ENCODE measurements around the gene RPS6KA5. TPM values are rescaled to one million over a fixed set of nuclear protein-coding genes. Genes with fewer than 3 reads are reported as not detected.

Gene RPS6KA5
- total RNA-seq, 2 donors from 2014 or later, result 15.2 to 19.2 TPM

- no peak overlapping the region for H3K9ac ChIP-seq (ENCODE audit: low read depth in 2 of 2, low read length in 2 of 2)
- intact Hi-C loops (cut with DNase I), result no loop called here
- no peaks in the 10 kb centered on the region for H3K9me3 ChIP-seq
- H3K4me3 ChIP-seq, result no peak overlapping the region
- no peak overlapping the region for H3K27ac ChIP-seq
- no peaks in the 10 kb centered on the region for H3K27me3 ChIP-seq
- peaks cover 3% of the 10 kb centered on the region for H3K4me1 ChIP-seq
- TF ChIP-seq CTCF (IDR thresholded peaks at IDR 0.05), result no peak
- no peaks in the 10 kb centered on the region for H3K36me3 ChIP-seq
- DNase-seq, result no peak
Measured at GRCh38 chr14:90993792-90994191, 66.6 kb downstream of the RPS6KA5 start.

GRCh38 chr14:90991690-90992443 is 68.6 kb downstream of the RPS6KA5 start:
- TF ChIP-seq CTCF (IDR thresholded peaks at IDR 0.05), result no peak
- Histone ChIP-seq H3K27ac (no peak overlapping the region), H3K9me3 (no peaks in the 10 kb centered on the region), H3K27me3 (no peaks in the 10 kb centered on the region), H3K4me3 (no peak overlapping the region), H3K36me3 (no peaks in the 10 kb centered on the region), H3K9ac (ENCODE audit: low read depth in 2 of 2, low read length in 2 of 2) (no peak overlapping the region), H3K4me1 (peaks cover 3% of the 10 kb centered on the region)
- no peak for DNase-seq
- intact Hi-C loops (cut with DNase I), result no loop called here

GRCh38 chr14:90990141-90990540 is 70.3 kb downstream of the RPS6KA5 start:
- H3K36me3 ChIP-seq, result no peaks in the 10 kb centered on the region
- peaks cover under 1% of the 10 kb centered on the region for H3K4me1 ChIP-seq
- no peak overlapping the region for H3K4me3 ChIP-seq
- H3K9me3 ChIP-seq, result no peaks in the 10 kb centered on the region
- TF ChIP-seq CTCF (IDR thresholded peaks at IDR 0.05), result no peak
- no peaks in the 10 kb centered on the region for H3K27me3 ChIP-seq
- H3K9ac ChIP-seq (ENCODE audit: low read depth in 2 of 2, low read length in 2 of 2), result no peak overlapping the region
- DNase-seq, result no peak
- intact Hi-C loops (cut with DNase I), result no loop called here
- H3K27ac ChIP-seq, result no peak overlapping the region

GRCh38 chr14:90987140-90987539 is 73.3 kb downstream of the RPS6KA5 start:
- no peak overlapping the region for H3K4me3 ChIP-seq
- DNase-seq, result no peak
- intact Hi-C loops (cut with DNase I), result no loop called here

GRCh38 chr14:90986510-90986909 is 73.9 kb downstream of the RPS6KA5 start:
- Histone ChIP-seq H3K4me3 (no peak overlapping the region), H3K9ac (ENCODE audit: low read depth in 2 of 2, low read length in 2 of 2) (no peak overlapping the region), H3K4me1 (no peaks in the 10 kb centered on the region), H3K9me3 (no peaks in the 10 kb centered on the region), H3K27ac (no peak overlapping the region), H3K36me3 (no peaks in the 10 kb centered on the region), H3K27me3 (no peaks in the 10 kb centered on the region)
- TF ChIP-seq CTCF (IDR thresholded peaks at IDR 0.05), result no peak
- intact Hi-C loops (cut with DNase I), result no loop called here
- DNase-seq, result no peak

More at GRCh38 chr14:90987140-90987539, 73.3 kb downstream of the RPS6KA5 start:
- H3K27ac ChIP-seq, result no peak overlapping the region
- no peaks in the 10 kb centered on the region for H3K9me3 ChIP-seq
- no peaks in the 10 kb centered on the region for H3K36me3 ChIP-seq
- no peaks in the 10 kb centered on the region for H3K27me3 ChIP-seq
- no peak overlapping the region for H3K9ac ChIP-seq (ENCODE audit: low read depth in 2 of 2, low read length in 2 of 2)
- no peak for TF ChIP-seq CTCF (IDR thresholded peaks at IDR 0.05)
- H3K4me1 ChIP-seq, result no peaks in the 10 kb centered on the region

Measured in colonic mucosa (tissue), 4 donors.